Endothelial cell of umbilical vein (primary cell): Measurements from ENCODE around the gene PDLIM5.

Experiments used
- CTCF ChIP-seq, 2 donors: IDR thresholded peaks; 1 replicate in 1 of 2; 2 replicates in 1 of 2; pipeline ENCODE4 v1.5.1; 2011; ENCODE audit warnings: low read length in 2 of 2, mild to moderate bottlenecking in 2 of 2, moderate library complexity in 2 of 2, control low read depth in 1 of 2, inconsistent platforms in 1 of 2, low read depth in 1 of 2; ENCODE audit not compliant: insufficient read depth in 1 of 2; ENCODE audit errors: extremely low read depth in 1 of 2
- MYC ChIP-seq: IDR thresholded peaks from one replicate; pipeline ENCODE4 v1.6.1; 2011; ENCODE audit warnings: mild to moderate bottlenecking, low read depth, low read length
- POLR2A ChIP-seq: IDR thresholded peaks from 2 replicates; pipeline ENCODE4 v1.6.1; 2012; ENCODE audit warnings: low read depth, mild to moderate bottlenecking, control low read depth, low read length
- POLR2AphosphoS5 ChIP-seq: IDR thresholded peaks from 2 replicates; pipeline ENCODE4 v1.6.1; 2012; ENCODE audit warnings: low read depth, mild to moderate bottlenecking, control low read depth, low read length, moderate library complexity; ENCODE audit not compliant: insufficient read depth

DNA sequence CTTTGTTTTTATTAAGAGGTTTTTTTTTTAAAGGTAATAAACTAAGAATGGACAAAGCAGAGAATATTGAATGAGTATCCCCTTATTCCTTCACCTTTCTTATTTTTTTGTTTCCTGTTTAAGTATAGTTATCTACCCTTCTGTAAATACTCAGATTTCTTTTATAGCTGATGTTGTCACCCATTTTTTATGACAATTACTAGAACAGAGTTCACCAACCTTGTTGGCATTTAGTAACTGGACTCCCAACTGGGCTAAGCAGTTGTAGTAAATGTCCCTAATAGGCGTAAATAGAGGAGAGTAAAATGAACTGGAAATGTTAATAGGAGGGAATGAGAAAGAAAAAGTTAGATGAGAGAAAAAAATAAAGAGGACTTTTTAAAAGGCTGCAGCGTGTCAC, 9.8 kb downstream of the PDLIM5 start:
- TF ChIP-seq CTCF (IDR thresholded peaks at IDR 0.05; ENCODE audit: extremely low read depth in 1 of 2, insufficient read depth in 1 of 2, low read depth in 1 of 2, low read length in 2 of 2), result no peak
- no peak for TF ChIP-seq POLR2A
- no peak for TF ChIP-seq POLR2AphosphoS5
- no peak for TF ChIP-seq MYC
